HG02678 (cell line): ENCODE data around the gene P3H3.
A peak's percentile ranks its signal among the peaks of the same experiment; 100 is the strongest.

ENCODE experiments used
- ATAC-seq: cut with Tn5 transposase; IDR thresholded peaks from one replicate; pipeline ENCODE4 v1.9.1; 2021; ENCODE audit warnings: mild to moderate bottlenecking, moderate library complexity; ENCODE audit not compliant: unreplicated experiment

Gene P3H3

DNA sequence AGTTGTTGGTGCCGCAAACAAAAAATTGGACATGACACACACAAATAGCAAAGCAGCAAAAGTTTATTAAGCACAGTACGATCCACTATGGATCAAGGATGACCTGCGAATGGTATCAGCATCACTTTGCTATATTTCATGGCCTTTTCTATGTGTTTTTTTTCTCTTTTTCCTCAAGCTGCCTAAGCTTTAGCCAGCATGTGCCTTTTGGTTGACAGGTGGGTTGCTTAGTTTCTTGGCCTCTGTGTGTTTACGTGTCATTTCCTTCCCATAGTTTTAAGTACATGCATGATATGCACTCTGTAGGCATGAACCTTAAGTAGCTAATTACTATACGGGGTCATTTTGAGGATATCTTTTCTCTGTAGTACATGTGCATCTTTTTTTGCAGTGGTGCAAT is 29.1 kb upstream of the P3H3 start:
- no peak for ATAC-seq

DNA sequence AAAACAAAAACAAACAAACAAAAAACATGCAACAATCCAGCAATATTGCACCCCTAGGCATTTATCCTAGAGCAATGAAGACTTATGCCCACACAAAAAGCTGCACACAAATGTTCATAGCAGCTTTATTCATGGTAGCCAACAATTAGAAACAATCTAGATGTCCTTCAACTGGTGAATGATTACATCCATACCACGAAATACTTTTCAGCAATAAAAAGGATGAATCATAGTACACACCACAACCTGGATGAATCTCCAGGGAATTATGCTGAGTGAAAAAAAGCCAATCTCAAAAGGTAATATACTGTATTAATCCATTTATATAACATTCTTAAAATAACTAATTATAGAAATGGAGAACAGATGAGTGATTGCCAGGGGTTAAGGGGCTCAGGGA is 21.0 kb upstream of the P3H3 start:
- ATAC-seq = no peak

DNA sequence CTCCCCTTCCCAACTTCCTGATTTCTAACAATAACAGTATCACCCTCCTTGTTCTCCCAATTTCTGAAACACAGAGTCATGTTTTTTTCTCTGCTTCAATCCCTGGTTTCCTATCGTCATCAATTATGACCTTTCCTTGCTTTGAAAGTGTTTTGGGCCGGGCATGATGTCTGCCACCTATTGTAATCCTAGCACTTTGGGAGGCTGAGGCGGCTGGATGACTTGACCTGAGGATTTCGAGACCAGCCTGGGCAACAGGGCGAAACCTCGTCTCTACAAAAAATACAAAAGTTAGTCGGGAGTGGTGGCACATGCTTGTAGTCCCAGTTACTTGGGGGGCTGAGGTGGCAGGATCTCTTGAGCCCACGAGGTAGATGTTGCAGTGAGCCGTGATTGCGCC is 19.2 kb upstream of the P3H3 start:
- ATAC-seq = no peak

DNA sequence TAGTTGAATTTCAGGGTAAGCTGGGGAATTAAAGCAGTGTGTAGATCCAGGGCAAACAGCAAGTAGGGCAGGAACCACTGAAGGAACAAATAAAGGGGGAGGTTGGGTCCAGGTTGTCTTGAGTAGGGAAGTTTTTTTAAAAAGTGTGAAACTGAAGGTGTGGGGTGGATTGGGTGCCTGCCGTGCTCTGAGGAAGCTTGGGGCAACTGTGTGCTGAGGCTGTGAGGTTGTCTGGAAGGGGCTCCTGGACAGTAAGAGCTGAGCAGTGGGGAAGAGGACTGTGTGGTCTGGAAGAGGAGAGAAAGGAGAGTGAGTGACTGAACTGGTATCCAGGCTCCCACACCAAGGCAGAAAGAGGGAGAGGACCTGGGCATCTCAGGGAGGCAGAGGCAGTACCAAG is 17.4 kb upstream of the P3H3 start:
- no peak for ATAC-seq

DNA sequence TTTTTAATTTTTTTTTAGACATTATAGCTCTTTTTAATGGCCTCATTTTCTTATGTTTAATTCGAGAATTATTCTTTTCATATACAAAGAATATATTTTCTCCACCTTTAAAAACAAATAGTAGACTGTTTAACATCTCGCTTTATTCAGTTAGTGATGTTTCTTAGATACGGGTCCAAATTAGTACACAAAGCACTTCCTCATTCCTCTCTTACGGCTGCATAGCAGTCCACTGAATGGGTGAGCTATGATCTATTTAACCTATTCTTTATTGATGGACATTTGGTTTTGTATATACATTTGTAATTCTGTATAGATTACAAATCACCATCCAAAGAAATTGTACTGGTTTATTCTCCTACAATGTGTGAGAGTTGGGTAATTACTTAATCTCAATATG is 14.8 kb upstream of the P3H3 start:
- no peak for ATAC-seq

DNA sequence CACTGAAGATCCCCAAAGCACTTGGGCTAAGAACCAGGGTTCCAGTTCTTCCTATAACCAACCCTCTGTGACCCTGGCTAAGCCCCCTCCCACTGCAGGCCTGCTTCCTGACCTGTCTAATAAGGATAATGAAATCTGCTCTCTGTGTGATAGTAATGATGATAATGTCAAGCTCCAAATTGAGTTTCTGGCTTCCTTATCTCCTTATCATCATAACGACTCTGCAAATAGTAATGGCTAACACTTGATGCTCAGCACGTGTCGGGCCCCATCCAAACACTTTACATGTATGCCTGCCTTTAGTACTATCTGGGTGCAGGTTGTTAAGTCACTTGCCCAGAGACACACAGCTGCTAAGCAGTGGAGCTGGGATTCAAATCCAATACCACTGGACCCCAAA is 11.6 kb upstream of the P3H3 start:
- no peak for ATAC-seq

DNA sequence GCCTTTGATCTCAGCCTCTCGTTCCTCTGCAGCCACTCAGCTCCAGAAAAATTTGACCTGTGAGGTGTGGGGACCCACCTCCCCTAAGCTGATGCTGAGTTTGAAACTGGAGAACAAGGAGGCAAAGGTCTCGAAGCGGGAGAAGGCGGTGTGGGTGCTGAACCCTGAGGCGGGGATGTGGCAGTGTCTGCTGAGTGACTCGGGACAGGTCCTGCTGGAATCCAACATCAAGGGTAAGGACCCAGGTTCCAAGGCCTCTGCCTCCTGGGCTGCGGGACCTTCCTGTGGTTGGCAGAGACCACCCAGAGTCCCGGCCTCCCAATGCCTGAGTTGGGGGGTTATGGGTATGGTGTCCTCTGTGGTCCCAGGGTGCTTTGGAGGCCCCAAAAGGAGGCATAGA is 11.1 kb upstream of the P3H3 start:
- no peak for ATAC-seq

DNA sequence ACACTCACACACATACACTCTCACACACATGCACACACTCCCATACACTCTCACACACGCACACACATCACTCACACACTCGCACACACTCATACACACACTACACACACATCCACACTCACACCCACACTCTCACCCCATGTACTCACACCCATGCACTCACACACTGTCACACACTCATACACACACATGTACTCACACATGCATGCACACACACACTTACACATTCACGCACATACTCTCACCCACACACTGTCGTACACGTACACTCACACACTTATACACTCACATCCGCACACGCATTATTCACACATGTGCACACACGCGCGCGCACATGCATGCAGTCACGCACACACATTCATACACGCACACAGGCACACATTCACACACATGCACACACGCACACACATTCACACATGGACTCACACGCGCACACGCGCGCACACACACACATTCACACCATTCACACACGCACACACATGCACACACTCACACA is 10.5 kb upstream of the P3H3 start:
- ATAC-seq = no peak

DNA sequence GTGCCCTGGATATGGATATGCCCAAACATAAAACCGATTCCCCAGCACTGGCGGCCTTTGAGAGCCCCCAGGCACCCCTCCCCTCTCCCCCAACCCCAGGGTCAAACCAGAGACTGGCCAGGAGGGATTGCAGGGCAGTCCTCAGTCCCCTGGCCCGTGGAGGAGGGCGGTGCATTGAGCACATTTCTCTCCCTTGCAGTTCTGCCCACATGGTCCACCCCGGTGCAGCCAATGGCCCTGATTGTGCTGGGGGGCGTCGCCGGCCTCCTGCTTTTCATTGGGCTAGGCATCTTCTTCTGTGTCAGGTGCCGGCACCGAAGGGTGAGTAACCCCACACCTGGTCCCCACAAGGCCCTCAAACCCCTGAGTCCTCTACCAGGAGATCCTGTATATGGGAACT is 10.0 kb upstream of the P3H3 start:
- no peak for ATAC-seq

DNA sequence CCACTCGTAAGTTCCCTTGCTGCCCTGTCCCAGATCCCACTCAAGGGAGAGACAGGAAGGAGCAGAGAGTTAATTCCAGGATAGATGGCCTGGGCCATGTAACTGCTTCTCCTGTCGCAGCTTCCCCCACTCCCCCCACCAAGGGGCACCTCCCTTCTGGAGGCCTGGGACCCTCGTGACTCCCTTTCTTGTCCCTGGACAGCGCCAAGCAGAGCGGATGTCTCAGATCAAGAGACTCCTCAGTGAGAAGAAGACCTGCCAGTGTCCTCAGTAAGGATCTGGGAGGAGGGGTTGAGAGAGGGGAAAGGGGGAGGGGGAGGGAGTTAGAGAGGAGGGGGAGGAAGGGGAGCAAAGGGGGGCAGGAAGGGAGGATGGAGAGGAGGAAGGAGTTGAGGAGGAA is 9.6 kb upstream of the P3H3 start:
- ATAC-seq = no peak

DNA sequence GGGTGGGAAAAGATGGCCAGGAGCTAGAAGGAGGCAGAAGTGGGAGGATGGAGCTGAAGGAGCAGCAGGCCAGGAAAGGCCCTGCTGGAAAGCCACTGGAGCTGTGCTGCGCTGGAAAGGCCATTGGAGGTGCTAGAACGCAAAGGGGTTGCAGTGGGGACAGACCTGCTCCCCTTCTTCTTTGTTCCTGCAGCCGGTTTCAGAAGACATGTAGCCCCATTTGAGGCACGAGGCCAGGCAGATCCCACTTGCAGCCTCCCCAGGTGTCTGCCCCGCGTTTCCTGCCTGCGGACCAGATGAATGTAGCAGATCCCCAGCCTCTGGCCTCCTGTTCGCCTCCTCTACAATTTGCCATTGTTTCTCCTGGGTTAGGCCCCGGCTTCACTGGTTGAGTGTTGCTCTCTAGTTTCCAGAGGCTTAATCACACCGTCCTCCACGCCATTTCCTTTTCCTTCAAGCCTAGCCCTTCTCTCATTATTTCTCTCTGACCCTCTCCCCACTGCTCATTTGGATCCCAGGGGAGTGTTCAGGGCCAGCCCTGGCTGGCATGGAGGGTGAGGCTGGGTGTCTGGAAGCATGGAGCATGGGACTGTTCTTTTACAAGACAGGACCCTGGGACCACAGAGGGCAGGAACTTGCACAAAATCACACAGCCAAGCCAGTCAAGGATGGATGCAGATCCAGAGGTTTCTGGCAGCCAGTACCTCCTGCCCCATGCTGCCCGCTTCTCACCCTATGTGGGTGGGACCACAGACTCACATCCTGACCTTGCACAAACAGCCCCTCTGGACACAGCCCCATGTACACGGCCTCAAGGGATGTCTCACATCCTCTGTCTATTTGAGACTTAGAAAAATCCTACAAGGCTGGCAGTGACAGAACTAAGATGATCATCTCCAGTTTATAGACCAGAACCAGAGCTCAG is 8.8 kb upstream of the P3H3 start:
- no peak for ATAC-seq

DNA sequence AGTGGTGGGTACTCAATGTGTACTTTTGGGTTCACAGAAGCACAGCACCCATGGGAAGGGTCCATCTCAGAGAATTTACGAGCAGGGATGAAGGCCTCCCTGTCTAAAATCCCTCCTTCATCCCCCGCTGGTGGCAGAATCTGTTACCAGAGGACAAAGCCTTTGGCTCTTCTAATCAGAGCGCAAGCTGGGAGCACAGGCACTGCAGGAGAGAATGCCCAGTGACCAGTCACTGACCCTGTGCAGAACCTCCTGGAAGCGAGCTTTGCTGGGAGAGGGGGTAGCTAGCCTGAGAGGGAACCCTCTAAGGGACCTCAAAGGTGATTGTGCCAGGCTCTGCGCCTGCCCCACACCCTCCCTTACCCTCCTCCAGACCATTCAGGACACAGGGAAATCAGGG is 8.0 kb upstream of the P3H3 start:
- no peak for ATAC-seq

DNA sequence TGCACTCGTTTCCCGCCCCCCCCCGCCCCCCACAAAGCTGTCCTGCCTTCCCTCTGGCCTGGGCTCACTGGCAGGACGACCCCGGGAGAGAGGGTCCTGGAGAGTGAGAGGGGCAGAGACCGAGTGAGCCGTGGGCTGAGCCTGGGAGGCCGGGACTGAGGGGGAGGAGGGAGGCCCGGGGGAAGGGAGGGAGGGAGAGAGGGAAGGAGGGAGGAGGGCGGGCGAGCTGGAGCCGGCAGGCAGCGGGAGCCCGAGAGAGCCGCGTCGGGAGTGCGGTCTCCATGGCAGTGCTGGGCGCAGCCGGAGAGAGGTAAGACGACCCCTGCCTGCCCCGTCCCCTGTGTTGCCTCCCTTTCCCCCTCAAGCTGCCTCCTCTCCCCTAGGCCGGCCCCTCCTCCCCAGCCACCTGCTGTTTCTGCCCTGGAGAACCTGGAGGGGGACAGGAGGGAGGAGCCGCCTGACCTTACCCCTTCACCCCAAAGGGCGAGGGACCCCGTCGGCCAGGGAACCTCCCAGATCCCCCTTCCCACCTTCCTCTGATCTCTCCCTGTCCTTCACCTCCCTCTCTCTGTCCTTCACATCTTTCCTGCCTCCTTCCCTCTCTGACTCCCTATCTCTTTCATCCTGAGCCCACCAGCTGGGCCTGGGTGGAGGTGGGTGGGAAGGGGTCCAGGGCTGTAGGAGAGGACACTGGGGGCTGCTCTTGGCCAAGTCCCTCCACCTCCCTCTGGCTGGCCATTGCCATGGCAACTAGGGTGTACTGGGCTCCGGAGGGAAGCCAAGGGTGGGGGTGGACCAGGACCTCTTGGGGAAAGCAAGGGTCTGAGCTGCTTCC is 6.4 kb upstream of the P3H3 start, which contains the start of gene GPR162:
TSS of gene GPR162 (plus strand) at position 231 of the 835 bp plus-strand sequence. CDS start 2,078 bp downstream, outside the sequence.
- ATAC-seq = no peak

DNA sequence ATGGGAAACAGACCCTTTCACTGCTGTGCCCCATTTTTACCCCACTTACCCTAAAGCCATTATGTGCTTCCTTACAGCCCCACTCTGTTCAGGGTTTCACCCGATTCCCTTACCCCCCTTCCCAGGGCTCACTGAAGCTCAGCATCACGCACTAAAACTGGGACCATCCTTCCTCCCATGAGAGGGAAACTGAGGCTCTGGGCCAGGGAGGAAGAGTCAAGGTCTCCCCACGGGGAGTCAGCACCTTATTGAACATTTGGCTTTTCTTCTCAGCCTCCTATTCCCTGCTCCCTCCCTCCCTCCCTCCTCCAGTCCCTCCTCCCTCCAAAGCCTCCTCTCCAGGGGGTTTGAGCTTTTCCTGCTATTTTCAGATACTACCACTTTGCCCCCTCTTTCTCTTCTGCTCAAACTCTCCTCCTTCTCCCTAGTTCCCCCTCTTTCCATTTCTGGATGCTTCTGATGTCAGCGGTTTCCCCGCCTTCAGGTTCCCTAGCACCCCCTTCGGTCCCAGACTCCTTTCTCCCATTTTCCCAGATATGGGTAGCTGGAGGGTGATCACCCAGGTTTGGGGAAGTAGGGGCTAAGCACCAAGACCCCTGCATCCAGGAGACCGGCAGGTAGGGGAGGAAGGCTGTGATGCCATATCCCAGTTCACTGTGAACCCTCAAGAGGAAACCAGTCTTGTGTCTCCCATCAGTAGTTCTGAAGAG is 5.6 kb upstream of the P3H3 start:
- no peak for ATAC-seq

DNA sequence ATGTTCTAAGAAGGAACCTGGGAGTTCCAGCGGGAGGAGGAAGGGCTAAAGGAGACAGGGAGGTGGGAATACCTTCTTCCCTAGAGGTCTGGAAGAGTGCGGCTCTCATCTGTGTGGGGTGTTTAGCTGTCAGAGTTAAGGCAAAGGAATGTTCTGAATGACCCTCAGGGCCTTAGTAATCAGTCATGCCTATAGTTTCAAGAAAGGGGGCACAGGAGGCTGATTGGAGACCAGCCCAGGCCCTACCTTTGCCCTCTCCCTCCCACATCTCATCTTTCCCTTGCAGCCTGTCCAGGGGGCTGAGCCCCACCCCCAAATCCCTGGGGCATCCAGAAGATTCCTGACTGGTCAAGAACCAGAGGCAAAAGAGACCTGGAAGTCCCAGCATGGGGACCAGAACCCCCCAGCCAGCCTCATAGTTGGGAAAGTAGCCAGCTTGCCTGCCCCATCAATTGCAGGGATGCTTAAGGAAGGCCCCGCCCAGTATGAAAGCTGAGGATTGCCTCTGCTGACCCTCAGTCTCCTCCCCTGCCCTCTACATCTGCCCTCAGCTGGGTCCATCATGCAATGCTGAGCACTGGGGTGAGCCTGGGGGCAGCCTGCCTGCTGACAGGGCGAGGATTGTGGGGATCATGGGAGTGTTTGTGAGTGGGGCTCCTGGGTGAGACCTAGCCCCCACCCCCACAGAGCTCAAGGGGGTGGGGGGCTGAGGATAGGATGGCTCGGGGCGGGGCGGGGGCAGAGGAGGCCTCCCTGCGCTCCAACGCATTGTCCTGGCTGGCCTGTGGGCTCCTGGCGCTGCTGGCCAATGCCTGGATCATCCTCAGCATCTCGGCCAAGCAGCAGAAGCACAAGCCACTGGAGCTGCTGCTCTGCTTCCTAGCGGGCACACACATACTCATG is 4.8 kb upstream of the P3H3 start:
- ATAC-seq = no peak

DNA sequence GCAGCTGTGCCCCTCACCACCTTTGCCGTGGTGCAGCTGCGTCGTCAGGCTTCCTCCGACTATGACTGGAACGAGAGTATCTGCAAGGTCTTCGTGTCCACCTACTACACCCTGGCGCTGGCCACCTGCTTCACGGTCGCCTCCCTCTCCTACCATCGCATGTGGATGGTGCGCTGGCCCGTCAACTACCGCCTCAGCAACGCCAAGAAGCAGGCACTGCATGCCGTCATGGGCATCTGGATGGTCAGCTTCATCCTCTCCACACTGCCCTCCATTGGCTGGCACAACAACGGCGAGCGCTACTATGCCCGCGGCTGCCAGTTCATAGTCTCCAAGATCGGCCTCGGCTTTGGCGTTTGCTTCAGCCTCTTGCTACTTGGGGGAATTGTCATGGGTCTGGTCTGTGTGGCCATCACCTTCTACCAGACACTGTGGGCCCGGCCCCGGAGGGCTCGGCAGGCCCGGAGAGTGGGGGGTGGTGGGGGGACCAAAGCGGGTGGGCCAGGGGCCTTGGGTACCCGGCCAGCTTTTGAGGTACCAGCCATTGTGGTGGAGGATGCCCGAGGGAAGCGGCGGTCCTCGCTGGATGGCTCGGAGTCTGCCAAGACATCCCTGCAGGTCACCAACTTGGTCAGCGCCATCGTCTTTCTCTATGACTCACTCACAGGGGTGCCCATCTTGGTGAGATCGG is 4.0 kb upstream of the P3H3 start:
- ATAC-seq = no peak

DNA sequence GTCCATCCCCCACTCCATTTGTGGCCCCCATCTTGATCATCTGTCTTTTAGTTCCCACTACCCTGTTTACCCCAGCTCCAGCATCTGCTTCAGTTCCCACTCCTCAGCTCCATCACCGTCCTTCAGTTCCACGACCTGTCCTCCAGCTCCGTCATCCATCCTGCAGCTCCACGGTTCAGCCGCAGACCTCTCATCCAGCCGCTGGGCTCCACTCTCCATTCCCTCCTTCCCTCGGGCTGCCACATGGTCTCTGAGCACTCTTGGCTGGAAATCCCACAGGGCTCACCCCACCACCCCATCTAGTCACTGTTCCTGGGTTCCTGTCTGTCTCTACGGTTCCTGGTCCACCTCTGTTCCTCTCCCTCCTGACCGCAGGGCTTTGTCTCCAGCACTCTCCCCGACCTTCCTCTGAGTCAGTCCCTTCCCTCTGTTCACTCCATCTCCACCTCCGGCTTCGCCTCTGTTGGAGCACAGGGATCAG is 3.3 kb upstream of the P3H3 start:
- no peak for ATAC-seq

DNA sequence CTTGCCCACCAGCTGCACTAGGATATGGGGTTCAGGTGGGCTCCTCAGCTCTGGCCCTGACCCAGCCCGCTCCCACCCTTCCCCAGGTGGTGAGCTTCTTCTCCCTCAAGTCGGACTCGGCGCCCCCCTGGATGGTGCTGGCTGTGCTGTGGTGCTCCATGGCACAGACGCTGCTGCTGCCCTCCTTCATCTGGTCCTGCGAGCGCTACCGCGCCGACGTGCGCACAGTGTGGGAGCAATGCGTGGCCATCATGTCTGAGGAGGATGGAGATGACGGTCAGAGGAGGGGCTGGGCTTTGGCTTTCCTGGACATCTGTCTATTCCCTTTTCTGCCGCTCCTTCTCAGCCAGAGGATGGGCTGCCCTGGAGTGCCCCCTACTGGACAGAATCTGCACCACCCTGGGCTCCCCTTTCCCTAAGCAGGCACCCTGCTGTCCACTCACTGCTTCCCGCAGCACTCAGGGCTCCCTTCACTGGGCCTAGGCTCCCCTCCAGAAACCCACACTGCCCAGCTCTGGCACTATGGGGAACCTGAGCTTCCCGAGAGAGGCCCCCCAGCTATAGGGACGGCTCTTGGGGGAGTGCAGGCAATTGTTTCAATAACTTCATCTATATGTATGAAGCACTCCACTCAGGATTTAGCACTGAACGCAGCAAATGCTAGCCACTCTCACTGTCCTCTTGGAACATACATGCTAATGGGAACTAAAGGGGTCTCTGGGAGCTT is 2.6 kb upstream of the P3H3 start:
- peak; percentile 57 for ATAC-seq
